NCI-H460 (cell line): ENCODE measurements around the gene GDAP1L1. TPM values are rescaled to one million over a fixed set of nuclear protein-coding genes. Genes with fewer than 3 reads are reported as not detected.
"Not testable (repeated sequence)": the region's sequence is repeated elsewhere in the genome, so short reads cannot be mapped to it uniquely, and the experiment has no call there.

Experiments used
- DNase-seq: peaks from one replicate; pipeline ENCODE4 v3.0.0-alpha.2; 2016; ENCODE audit warnings: low read depth; ENCODE audit errors: extremely low read depth
- total RNA-seq: library from RNA; depleted of rRNA; stranded (reverse); fragments of >200 nt; shearing (Covaris generic); gene quantifications from 2 replicates; pipeline ENCODE4 v1.2.3, GENCODE V29; 2014; rRNA removed

The GDAP1L1 gene
- total RNA-seq, 1 experiment from 2014 or later = not detected

DNA sequence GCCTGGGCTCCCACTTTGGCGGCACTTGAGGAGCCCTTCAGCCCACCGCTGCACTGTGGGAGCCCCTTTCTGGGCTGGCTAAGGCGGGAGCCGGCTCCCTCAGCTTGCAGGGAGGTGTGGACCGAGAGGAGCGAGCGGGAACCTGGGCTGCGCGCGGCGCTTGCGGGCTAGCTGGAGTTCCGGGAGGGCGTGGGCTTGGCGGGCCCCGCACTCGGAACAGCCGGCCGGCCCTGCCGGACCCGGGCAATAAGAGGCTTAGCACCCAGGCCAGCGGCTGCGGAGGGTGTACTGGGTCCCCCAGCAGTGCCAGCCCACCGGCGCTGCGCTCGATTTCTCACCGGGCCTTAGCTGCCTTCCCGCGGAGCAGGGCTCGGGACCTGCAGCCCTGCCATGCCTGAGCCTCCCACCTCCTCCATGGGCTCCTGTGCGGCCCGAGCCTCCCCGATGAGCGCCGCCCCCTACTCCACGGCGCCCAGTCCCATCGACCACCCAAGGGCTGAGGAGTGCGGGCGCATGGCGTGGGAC lies 52.0 kb downstream of the GDAP1L1 start:
- DNase-seq = not testable (repeated sequence)

DNA sequence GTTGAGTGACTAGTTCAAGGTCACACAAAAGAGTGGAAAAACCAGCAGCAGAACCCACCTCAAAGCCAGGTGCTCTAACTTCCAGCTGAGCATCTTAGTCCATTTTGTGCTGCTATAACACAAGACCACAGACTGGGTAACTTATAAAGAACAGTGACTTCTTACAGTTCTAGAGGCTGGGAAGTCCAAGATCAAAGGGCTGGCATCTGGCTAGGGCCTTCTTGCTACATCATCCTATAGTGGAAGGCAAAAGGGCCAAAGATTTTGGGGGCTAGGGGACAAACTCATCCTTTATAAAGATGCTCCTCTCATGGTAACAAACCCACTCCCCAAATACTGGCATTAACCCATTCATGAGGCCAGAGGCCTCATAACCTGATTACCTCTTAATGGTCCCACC lies 54.2 kb downstream of the GDAP1L1 start:
- no peak for DNase-seq

DNA sequence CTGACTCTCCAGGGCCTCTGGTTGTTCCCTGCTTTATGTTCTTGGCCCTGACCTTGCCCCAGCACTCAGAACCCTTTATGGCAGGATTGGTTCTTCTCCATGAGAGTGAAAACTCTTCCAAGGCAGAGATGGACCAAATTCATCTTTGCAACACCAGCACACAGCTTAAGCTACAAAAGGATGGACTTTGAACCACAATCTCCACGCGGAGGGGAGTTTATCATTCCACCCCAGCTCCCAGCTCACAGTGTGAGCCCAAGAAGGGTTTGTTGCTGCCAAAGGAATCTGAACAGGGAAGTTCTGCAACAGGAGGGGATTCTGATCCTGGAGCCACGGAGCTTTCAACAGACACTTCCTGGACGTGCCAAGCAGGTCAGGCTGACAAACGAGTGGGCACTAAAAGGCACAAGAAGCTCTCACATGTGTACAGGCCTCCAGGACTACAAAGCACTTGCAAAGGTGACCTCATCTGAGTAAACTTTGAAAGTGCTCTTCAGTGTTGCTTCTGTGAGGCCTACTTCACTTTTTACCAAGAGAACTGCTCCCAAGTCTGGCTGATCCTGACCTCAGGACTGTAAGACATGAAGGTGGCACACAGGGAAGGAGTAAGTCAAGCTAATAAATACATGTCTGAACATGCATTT lies 55.0 kb downstream of the GDAP1L1 start:
- DNase-seq = no peak

DNA sequence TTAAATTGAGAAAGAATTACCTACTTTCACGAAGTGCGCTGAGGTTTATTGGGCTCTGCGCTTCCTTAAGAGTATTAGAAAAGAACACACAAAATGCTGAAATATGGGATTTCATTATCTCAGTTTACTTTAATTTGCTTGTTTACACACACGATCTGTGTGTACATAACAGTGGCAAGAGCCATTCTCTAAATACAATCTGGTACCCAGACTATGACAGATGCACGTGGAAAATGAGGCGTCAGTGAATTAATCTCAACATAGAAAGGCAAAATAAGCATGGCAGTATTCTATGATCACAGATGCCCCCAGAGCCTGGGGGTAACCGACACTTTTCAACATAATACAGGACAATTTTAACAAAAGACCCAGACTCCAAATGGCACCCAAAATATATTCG lies 55.6 kb downstream of the GDAP1L1 start:
- no peak for DNase-seq

DNA sequence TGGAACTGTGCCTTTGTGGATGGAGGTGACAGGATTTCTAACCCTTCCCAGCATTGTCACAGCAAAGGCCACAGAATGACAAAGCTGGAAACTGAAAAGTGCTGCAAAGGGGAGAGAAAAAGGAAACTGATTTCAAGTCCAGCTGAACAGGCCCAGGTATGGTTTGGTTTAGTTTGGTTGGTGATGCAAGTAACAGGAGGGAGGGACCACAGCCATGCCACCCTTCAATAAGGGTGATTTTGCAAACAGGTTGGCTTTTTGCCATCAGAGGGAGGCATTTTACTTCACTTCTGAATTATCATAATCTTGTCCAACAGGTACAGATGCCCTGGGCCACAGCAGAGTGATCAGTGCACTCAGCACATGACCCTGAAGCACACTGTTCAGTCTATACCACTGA lies 57.3 kb downstream of the GDAP1L1 start:
- DNase-seq = no peak

DNA sequence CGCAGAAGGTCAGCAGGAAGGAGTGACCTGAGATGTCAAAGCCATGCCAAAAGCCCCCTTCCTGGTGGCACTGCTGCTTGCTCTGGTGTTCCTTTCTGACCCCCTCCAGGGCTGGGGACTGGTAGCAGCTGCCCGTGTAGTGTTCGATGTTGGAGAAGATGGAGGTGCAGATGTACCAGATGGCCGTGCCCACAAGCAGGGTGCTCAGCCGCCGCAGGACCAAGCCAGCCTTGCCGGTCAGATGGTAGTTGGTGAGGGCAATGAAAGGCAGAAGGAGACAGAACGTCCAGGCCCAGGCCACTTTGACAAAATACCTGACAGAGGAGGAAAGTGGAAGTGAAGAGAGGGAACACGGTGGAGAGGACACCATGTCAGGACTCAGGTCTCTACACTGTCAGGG lies 59.8 kb downstream of the GDAP1L1 start:
- DNase-seq = no peak

DNA sequence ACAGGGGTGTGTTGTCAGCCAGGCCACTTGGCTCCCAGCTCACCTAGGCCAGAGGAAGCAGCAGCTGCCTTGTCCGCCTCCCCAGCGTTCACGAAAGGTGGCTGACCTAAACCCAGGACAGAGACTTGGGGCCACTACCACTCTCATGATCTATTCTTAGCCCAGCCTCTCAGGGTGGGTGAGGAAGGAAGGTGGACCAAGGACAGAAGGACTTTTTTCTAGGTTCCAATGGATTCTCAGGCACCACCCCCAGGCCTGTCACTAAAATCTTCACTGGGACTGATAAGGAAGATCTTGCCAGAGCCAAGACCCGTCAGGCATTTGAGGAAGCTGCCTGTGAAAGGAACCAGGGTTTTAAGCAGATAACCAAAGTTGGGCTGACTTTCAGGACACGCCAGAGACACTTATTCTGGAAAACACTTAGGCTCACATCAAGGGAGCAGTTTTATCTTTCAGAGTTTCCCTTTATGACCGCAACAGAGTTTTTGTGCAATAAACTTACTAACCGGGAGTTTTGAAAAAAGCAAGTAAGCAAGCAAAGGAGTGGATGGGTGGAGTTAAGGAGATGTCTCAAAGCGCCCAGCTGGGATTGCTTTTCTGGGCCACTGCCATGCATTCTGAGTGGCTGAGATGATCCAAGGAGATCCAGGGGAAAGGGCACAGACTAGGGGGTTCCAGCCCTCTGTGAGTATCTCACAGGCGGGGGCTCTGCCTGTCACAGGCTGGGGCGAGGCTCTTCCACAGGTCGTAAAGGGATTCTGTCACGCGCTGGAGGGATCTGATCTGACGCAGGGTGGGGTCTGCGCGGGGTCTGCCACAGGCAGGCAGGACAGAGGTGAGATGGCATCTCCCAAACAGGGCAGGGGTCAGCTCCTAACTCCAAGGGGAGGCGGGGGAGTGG lies 62.9 kb downstream of the GDAP1L1 start:
- DNase-seq = no peak

DNA sequence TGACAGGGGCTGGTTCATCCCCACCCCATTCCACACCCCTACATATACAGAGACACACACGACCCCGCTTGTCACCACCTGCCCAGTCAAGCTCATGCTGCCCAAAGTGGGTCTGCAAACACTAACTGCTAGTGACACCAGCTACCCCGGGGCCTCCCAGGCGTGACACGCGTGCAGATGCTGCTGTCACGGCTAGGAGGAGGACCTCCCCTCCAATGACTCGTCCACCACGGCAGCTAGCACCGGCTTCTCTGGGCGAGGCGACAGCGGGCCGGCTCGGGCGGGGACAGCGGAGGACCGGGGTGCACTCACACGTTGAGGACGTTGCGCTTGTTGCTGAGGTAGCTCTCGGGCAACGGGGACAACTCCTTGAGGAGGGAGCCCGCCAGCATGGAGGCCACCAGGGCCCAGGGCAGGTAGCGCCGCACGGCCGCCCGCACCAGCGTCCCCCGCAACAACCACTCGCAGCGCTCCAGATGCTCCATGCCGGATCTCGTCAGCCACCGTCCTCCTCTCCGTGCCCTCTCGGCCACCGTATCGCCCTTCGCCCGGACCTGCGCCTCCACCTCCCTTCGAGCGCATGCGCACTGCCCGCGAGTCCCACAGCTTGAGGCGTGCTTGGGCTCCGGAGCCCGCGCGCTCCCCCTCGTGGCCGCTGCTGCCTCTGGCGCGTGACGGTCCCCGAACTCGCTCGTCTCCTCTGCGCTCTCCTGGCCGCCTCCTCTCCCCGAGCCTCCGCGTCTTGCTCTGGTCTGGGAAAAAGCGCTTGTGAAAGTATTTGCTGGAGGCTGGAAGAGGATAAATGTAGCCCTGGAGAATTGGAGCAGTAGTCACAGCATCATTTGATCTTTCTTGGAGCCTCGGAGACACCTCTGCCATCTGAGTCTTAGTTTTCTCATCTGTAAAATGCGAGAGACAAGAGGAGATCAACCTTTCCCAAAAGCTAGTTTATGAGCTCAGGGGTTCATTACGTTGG lies 63.8 kb downstream of the GDAP1L1 start, which contains the start of gene FITM2:
FITM2 (minus strand) TSS at position 539 of the 976 bp plus-strand sequence; CDS start at position 485, 54 bp downstream.
- peak; percentile 97 for DNase-seq

DNA sequence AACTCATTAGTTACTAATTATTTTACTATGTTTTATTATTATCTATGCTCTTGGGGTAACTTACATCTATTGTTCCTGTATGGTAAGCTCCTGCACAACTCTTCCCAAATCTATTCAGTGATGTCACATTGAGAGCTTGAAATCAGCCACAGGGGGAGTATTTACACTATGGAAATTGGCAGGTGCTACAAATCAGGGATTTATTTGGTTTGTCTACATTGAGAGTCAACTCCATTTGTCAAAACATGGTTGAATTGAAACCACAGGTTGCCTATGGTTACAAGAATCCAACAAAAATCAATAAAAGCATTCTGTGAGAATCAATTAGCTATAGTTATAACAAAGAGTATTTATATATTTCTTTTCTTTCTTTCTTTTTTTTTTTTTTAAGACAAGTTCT lies 67.8 kb downstream of the GDAP1L1 start:
- DNase-seq = no peak

DNA sequence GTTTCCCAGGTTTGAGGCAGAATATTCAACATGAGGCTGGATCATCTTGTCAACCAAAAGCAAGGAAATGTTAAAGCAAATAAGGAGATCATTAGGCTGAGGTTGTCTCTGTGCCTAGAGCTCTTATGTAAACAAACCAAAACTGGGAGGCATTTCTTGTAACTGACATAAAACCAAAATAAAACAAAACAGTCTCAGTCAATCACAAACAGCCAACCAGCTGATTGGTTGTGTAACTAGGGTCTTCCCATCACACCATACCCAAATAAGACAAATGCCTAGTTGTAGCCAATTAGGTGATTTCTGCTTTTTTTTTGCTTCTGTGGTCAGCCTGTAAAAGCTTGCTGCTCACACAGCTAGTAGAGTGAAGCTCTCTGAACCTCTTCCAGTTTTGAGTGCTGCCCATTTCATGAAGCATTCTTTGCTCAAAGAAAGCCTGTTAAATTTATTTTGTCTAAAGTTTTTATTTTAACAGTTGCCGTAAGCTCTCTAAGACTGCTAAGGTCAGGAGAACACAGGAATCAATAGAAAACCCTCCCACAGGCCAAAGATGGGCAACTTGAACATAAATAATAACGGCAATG lies 72.8 kb downstream of the GDAP1L1 start:
- DNase-seq = no peak

DNA sequence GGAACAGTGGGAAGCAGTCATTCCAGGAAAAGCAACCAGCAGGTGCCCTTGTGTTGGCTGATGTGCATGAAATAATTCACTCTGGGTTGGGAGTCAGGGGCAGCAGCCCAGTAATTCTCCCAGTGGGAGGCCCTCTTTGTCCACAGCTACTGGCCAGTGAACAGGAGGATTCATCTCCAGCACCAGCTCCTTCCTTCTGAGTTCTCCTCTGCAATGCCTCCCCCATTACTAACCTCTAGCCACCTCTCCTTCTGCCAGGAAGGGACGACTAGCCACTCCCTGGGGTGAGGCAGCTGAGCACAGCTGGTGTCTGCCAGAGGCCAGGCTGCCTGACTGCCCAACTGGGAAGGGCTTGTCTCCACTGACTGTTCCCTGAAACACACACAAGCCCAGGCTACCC lies 77.2 kb downstream of the GDAP1L1 start:
- DNase-seq = no peak

DNA sequence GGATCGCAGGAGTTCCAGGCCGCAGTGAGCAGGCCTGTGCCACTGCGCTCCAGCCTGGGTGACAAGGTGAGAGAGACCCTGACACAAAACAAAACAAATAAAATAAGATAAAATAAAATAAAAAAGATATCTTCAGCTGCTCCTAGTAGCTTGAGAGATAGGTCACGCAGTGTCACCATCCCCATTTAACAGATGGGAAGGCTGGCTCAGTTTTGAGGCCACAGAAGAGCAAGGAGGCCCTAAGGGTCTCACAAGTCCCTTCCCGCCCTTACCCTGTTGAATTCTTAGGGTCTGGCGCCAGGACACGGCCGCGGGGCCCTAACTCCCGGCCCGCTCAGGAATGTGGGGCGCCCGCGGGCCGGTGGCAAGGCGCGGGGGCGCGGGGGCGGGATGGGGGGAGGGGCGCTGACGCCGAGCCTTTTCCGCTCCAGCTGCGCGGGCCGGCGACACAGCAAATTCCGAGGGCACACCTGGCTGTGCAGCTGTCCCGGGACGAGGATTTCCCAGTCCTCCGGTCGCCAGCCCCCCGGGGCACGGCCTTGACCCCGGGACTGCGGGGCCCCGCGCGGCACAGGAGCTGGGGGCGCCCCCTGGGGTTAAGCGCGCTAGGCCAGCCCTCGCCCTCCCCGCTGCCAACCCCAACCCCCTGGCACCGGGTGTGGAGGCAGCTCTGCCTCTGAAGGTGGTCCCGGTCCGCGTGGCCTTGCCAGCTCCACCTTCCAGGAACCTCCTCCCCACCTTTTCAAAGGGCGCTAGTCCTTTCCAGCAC lies 79.5 kb downstream of the GDAP1L1 start:
- DNase-seq = no peak

DNA sequence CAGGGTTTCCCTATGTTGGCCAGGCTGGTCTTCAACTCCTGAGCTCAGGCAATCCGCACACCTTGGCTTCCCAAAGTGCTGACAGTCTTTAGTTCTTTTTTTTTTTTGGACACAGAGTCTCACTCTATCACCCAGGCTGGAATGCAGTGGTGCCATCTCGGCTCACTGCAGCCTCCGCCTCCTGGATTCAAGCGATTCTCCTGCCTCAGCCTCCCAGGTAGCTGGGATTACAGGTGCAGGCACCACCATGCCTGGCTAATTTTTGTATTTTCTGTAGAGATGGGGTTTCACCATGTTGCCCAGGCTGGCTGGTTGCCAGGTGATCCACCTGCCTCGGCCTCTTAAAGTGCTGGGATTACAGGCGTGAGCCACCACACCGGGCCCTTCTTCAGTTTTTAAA lies 80.6 kb downstream of the GDAP1L1 start:
- not testable (repeated sequence) for DNase-seq

DNA sequence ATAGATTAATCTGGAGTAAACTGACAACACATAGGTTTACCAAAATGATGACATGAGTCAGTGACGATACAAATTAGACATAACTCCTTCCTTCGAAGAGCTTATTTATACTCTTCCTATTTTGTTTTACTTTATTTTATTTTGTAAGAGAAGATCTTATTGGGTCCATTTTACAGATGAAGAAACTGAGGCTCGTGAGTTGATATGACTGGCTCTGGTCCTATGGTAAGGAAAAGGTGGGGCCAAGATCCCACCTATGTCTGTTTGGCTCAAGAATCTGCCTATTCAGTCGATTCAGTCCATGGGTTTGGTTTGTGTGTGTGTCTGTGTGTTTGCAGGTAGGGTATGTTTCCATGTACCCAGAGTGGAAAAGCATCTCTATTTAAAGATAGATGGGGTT lies 81.3 kb downstream of the GDAP1L1 start:
- no peak for DNase-seq

Other genes with a start within 250 kb of the GDAP1L1 start
- 1.4 and 1.7 TPM in 2 replicates for gene JPH2, start 60.1 kb upstream of the GDAP1L1 start, total RNA-seq
- 32.0 and 38.0 TPM in 2 replicates for gene OSER1, start 36.5 kb upstream of the GDAP1L1 start, total RNA-seq
- gene FITM2, start 63.9 kb downstream of the GDAP1L1 start, total RNA-seq = 13.0 and 14.3 TPM in 2 replicates
- not detected in 2 replicates for gene R3HDML, start 89.7 kb downstream of the GDAP1L1 start, total RNA-seq
- gene HNF4A, start 108.4 kb downstream of the GDAP1L1 start, total RNA-seq = 0.12 TPM in 1 of 2 replicates, not detected in the other
- 8.2 and 11.3 TPM in 2 replicates for gene TTPAL, start 228.6 kb downstream of the GDAP1L1 start, total RNA-seq